ENCODE measurements around the gene CFAP161. TPM values are rescaled to one million over a fixed set of nuclear protein-coding genes. Genes with fewer than 3 reads are reported as not detected.
"Not testable (repeated sequence)": the region's sequence is repeated elsewhere in the genome, so short reads cannot be mapped to it uniquely, and the experiment has no call there.

The CFAP161 gene
- total and polyA plus RNA-seq, 5 donors from 2014 or later = 0.49 TPM; not detected in 4

DNA sequence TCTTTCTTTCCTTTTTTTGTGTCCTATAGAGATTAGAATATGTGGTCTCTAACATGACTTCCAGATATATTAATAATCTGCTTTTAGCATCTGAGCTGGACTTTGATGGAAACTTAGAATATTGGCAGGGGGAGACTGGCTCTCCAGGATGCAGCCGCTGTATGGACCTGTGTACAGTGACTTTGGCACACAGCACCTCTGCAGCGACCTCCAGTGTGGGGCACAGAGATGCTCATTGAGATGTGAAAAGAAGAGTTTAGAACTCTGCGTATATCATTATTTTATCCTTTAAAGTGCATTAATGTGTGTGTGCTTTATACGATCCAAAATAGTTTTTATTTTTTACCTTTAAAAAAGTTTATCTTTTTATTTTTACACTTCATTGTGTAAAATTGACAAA, 18.3 kb downstream of the CFAP161 start:
- H3K4me1 ChIP-seq (ENCODE audit: control insufficient read depth, insufficient read depth, low read length, poor library complexity, severe bottlenecking) = no peaks in the 10 kb centered on the region
- H3K27me3 ChIP-seq (ENCODE audit: control insufficient read depth, insufficient read depth, low read length) = no peaks in the 10 kb centered on the region
- Mint-ChIP-seq H3K9me3 (no peaks in the 10 kb centered on the region), H3K4me1 (peaks cover 0 to 3% (median 0%) of the 10 kb centered on the region in 4 donors), H3K36me3 (no peaks in the 10 kb centered on the region), H3K4me3 (no peak overlapping the region), H3K27me3 (peaks cover 10% of the 10 kb centered on the region), H3K27ac (no peak overlapping the region)
- DNase-seq = no peak
- no peak overlapping the region for H3K27ac ChIP-seq (ENCODE audit: insufficient read depth, low read length, poor library complexity, severe bottlenecking)
- no peak for ATAC-seq (ENCODE audit: low read depth in 2 of 2)
- H3K4me3 ChIP-seq (ENCODE audit: low read depth, low read length) = no peak overlapping the region
- H3K9me3 ChIP-seq (ENCODE audit: control insufficient read depth in 2 of 2, low read length in 2 of 2) = no peaks in the 10 kb centered on the region
- H3K36me3 ChIP-seq (ENCODE audit: control insufficient read depth, insufficient read depth, low read length) = no peaks in the 10 kb centered on the region

DNA sequence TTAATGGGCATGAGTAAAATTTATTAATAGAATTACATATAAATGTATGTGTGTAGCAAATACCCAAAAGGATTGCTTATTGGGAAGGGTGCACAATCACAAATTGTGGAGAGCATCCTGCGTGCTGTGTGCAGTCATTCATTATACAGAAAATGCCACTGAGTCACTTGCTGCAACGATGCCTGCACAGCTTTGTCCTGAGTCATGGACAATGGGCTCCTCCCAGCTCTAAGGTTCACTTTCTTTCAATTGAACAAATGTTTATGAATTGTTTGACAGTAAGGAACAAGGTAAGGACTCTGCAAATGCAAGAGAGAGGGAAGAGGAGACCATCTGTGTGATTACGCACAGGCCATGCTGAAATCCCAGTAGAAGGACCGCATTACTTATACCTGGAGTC, 18.7 kb downstream of the CFAP161 start:
- Mint-ChIP-seq H3K4me3 (no peak overlapping the region), H3K27me3 (peaks cover 10% of the 10 kb centered on the region)
- DNase-seq = no peak

DNA sequence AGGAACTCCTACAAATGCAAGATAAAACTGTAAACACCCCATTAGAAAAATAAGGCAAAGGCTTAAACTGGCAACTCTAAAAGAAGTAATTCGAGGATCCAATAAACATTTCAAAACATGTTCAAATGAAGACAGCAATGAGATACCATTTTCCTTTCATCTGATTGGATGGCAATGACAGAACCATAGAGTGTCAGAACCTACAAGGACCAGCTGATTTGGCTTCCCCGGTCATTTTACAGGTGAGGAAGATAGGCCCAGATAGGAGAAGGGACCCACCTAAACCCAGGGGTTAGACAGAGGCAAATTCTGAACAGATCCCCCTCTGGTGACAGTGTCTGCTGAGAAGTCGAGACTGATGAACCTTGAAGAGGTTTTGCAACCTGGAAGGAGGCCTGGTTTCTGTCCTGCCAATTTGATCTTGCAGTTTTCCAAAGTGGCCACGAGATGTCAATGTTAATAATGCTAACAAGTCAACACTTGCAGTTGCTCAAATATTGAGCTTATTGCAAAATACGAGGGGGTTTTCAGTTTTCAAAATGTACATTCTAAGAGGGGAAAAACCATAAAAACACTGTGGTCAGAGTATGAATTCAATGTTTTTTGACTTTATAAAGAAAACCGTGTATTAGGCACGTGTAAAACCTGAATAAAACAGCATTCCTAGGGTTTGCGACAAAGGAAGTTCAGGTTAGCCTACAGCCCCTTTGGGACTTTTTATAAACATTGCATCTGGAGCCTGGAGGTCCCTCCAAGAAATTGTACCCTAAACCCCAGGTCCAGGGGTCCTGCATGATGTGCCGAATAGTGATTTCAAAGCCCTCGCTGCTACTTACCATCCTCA, 21.5 kb downstream of the CFAP161 start:
- no peaks in the 10 kb centered on the region for H3K36me3 Mint-ChIP-seq
- no peak overlapping the region for H3K4me3 Mint-ChIP-seq
- Histone ChIP-seq H3K9me3 (ENCODE audit: control insufficient read depth in 2 of 2, low read length in 2 of 2) (no peaks in the 10 kb centered on the region), H3K4me1 (ENCODE audit: control insufficient read depth, insufficient read depth, low read length, poor library complexity, severe bottlenecking) (no peaks in the 10 kb centered on the region), H3K4me3 (ENCODE audit: low read depth, low read length) (no peak overlapping the region), H3K27ac (ENCODE audit: insufficient read depth, low read length, poor library complexity, severe bottlenecking) (no peak overlapping the region), H3K27me3 (ENCODE audit: control insufficient read depth, insufficient read depth, low read length) (no peaks in the 10 kb centered on the region), H3K36me3 (ENCODE audit: control insufficient read depth, insufficient read depth, low read length) (no peaks in the 10 kb centered on the region)
- DNase-seq (peak in 2 of 3 donors; percentile 17 to 73), ATAC-seq (ENCODE audit: low read depth in 2 of 2) (peak in 1 of 2 donors; percentile 27)
- peaks cover 0 to 3% (median 0%) of the 10 kb centered on the region in 4 donors for H3K4me1 Mint-ChIP-seq
- no peak overlapping the region for H3K27ac Mint-ChIP-seq
- peaks cover 0 to 2% (median 0%) of the 10 kb centered on the region in 7 donors for H3K9me3 Mint-ChIP-seq
- H3K27me3 Mint-ChIP-seq = peaks cover 4% of the 10 kb centered on the region

More for the DNA sequence above, 18.7 kb downstream of the CFAP161 start:
- Mint-ChIP-seq H3K9me3 (no peaks in the 10 kb centered on the region), H3K36me3 (no peaks in the 10 kb centered on the region), H3K27ac (no peak overlapping the region), H3K4me1 (peaks cover 0 to 3% (median 0%) of the 10 kb centered on the region in 4 donors)
- H3K27me3 ChIP-seq (ENCODE audit: control insufficient read depth, insufficient read depth, low read length) = no peaks in the 10 kb centered on the region
- no peak overlapping the region for H3K4me3 ChIP-seq (ENCODE audit: low read depth, low read length)
- H3K9me3 ChIP-seq (ENCODE audit: control insufficient read depth in 2 of 2, low read length in 2 of 2) = no peaks in the 10 kb centered on the region
- no peaks in the 10 kb centered on the region for H3K4me1 ChIP-seq (ENCODE audit: control insufficient read depth, insufficient read depth, low read length, poor library complexity, severe bottlenecking)
- no peaks in the 10 kb centered on the region for H3K36me3 ChIP-seq (ENCODE audit: control insufficient read depth, insufficient read depth, low read length)
- no peak for ATAC-seq (ENCODE audit: low read depth in 2 of 2)
- H3K27ac ChIP-seq (ENCODE audit: insufficient read depth, low read length, poor library complexity, severe bottlenecking) = no peak overlapping the region

DNA sequence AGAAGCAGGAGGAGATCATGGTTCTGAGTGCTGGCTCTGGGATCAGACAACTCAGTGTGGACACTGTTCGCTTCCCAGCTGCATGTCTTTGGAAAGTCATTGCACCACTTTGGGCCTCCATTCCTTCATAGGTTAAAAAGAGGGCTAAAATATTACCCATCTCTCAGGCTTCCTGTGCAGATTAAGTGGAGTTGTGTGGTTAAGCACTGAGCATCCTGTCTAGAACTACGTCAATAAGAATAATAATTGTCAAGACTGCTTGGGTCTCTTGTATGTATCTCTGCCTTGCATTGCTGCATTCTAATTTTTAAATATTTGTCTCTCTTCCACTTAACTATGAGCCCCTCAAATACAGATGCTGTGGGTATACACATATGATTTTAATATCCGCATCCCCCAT, 22.3 kb downstream of the CFAP161 start:
- Mint-ChIP-seq H3K27me3 (peaks cover 2% of the 10 kb centered on the region), H3K36me3 (no peaks in the 10 kb centered on the region), H3K27ac (peak overlapping the region in 1 of 3 donors; percentile 50), H3K9me3 (peaks cover 0 to 2% (median 0%) of the 10 kb centered on the region in 7 donors), H3K4me1 (peaks cover 0 to 9% (median 3%) of the 10 kb centered on the region in 4 donors), H3K4me3 (no peak overlapping the region)
- Histone ChIP-seq H3K27ac (ENCODE audit: insufficient read depth, low read length, poor library complexity, severe bottlenecking) (no peak overlapping the region), H3K9me3 (ENCODE audit: control insufficient read depth in 2 of 2, low read length in 2 of 2) (no peaks in the 10 kb centered on the region), H3K4me1 (ENCODE audit: control insufficient read depth, insufficient read depth, low read length, poor library complexity, severe bottlenecking) (peaks cover 2% of the 10 kb centered on the region), H3K36me3 (ENCODE audit: control insufficient read depth, insufficient read depth, low read length) (no peaks in the 10 kb centered on the region), H3K4me3 (ENCODE audit: low read depth, low read length) (no peak overlapping the region), H3K27me3 (ENCODE audit: control insufficient read depth, insufficient read depth, low read length) (no peaks in the 10 kb centered on the region)
- DNase-seq = peak in 1 of 3 donors; percentile 61
- no peak for ATAC-seq (ENCODE audit: low read depth in 2 of 2)

DNA sequence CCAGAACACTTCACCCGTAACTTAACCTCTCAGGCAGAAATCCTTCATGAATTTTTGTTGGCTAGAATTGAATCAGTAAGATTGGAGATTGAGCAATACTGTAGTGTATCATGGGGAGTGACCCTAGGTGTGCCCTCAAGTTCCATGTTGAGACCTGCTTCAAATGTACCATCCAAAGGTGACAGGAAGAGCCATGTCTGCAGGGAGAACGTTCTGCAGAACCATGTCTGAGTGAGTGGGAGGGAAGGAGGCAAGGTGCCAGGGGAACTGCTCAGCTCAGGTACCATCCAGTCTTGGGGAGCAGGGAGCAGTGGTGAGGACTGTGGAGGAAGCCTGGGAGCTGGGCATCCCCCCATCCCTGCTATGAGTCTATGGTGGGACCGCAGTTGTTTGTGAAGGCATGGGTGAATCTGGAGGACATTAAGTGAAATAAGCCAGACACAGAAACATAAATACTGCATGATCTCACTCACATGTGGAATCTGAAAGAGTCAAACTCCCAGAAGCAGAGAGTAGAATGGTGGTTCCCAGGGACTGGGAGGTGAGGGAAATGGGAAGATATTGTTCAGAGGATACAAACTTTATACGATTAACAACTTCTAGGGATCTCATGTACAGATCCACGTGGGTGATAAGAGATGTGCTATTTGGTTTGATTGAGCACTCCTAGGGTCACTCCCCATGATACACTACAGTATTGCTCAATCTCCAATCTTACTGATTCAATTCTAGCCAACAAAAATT, 23.3 kb downstream of the CFAP161 start:
- no peaks in the 10 kb centered on the region for H3K27me3 ChIP-seq (ENCODE audit: control insufficient read depth, insufficient read depth, low read length)
- peaks cover 0 to 2% (median 0%) of the 10 kb centered on the region in 7 donors for H3K9me3 Mint-ChIP-seq
- no peak for DNase-seq
- no peaks in the 10 kb centered on the region for H3K36me3 ChIP-seq (ENCODE audit: control insufficient read depth, insufficient read depth, low read length)
- peak overlapping the region in 2 of 3 donors; percentile 17 to 50 for H3K27ac Mint-ChIP-seq
- no peak overlapping the region for H3K4me3 Mint-ChIP-seq
- peaks cover 0 to 14% (median 6%) of the 10 kb centered on the region in 4 donors for H3K4me1 Mint-ChIP-seq
- H3K36me3 Mint-ChIP-seq = no peaks in the 10 kb centered on the region
- H3K4me1 ChIP-seq (ENCODE audit: control insufficient read depth, insufficient read depth, low read length, poor library complexity, severe bottlenecking) = peaks cover 5% of the 10 kb centered on the region
- H3K4me3 ChIP-seq (ENCODE audit: low read depth, low read length) = no peak overlapping the region
- no peaks in the 10 kb centered on the region for H3K9me3 ChIP-seq (ENCODE audit: control insufficient read depth in 2 of 2, low read length in 2 of 2)
- ATAC-seq (ENCODE audit: low read depth in 2 of 2) = no peak
- H3K27me3 Mint-ChIP-seq = peaks cover 3% of the 10 kb centered on the region
- H3K27ac ChIP-seq (ENCODE audit: insufficient read depth, low read length, poor library complexity, severe bottlenecking) = no peak overlapping the region

DNA sequence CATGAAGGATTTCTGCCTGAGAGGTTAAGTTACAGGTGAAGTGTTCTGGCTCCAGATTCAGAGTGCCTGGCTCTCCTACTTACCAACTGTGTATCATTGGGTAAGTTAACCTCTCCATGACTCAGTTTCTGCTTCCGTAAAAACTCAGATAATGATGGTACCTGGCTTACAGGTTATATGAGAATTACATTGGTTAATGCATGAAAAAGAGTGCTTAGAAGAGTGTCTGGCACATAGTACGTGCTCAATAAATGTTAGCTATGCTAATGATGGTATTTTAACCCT, 23.8 kb downstream of the CFAP161 start:
- H3K9me3 Mint-ChIP-seq = peaks cover 0 to 2% (median 0%) of the 10 kb centered on the region in 7 donors
- peaks cover 6% of the 10 kb centered on the region for H3K27me3 Mint-ChIP-seq
- H3K27ac Mint-ChIP-seq = no peak overlapping the region
- no peak for ATAC-seq (ENCODE audit: low read depth in 2 of 2)
- no peak for DNase-seq
- Histone ChIP-seq H3K36me3 (ENCODE audit: control insufficient read depth, insufficient read depth, low read length) (no peaks in the 10 kb centered on the region), H3K27me3 (ENCODE audit: control insufficient read depth, insufficient read depth, low read length) (no peaks in the 10 kb centered on the region), H3K27ac (ENCODE audit: insufficient read depth, low read length, poor library complexity, severe bottlenecking) (no peak overlapping the region), H3K4me1 (ENCODE audit: control insufficient read depth, insufficient read depth, low read length, poor library complexity, severe bottlenecking) (peaks cover 5% of the 10 kb centered on the region), H3K4me3 (ENCODE audit: low read depth, low read length) (no peak overlapping the region), H3K9me3 (ENCODE audit: control insufficient read depth in 2 of 2, low read length in 2 of 2) (no peaks in the 10 kb centered on the region)
- no peak overlapping the region for H3K4me3 Mint-ChIP-seq
- H3K4me1 Mint-ChIP-seq = peaks cover 0 to 16% (median 6%) of the 10 kb centered on the region in 4 donors
- no peaks in the 10 kb centered on the region for H3K36me3 Mint-ChIP-seq

DNA sequence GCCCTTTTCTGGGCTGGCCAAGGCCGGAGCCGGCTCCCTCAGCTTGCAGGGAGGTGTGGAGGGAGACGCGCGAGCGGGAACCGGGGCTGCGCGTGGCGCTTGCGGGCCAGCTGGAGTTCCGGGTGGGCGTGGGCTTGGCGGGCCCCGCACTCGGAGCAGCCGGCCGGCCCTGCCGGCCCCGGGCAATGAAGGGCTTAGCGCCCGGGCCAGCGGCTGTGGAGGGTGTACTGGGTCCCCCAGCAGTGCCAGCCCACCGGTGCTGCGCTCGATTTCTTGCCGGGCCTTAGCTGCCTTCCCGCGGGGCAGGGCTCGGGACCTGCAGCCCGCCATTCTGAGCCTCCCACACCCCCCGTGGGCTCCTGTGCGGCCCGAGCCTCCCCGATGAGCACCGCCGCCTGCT, 24.5 kb downstream of the CFAP161 start:
- not testable (repeated sequence) for H3K4me3 Mint-ChIP-seq, DNase-seq

More for the DNA sequence above, 24.5 kb downstream of the CFAP161 start:
- H3K27me3 ChIP-seq (ENCODE audit: control insufficient read depth, insufficient read depth, low read length); H3K27ac Mint-ChIP-seq; H3K27me3 Mint-ChIP-seq; H3K4me1 ChIP-seq (ENCODE audit: control insufficient read depth, insufficient read depth, low read length, poor library complexity, severe bottlenecking); H3K36me3 ChIP-seq (ENCODE audit: control insufficient read depth, insufficient read depth, low read length); H3K4me3 ChIP-seq (ENCODE audit: low read depth, low read length); H3K9me3 ChIP-seq (ENCODE audit: control insufficient read depth in 2 of 2, low read length in 2 of 2); ATAC-seq (ENCODE audit: low read depth in 2 of 2); H3K27ac ChIP-seq (ENCODE audit: insufficient read depth, low read length, poor library complexity, severe bottlenecking); H3K9me3 Mint-ChIP-seq; H3K36me3 Mint-ChIP-seq: not testable (repeated sequence)
- H3K4me1 Mint-ChIP-seq = peaks cover 0 to 16% (median 6%) of the 10 kb centered on the region in 4 donors

Data from CD4-positive, CD25-positive, alpha-beta regulatory T cell (primary cell).